ENCODE measurements around the gene FAM120A. TPM values are rescaled to one million over a fixed set of nuclear protein-coding genes. Genes with fewer than 3 reads are reported as not detected.
"Not testable (repeated sequence)": the region's sequence is repeated elsewhere in the genome, so short reads cannot be mapped to it uniquely, and the experiment has no call there.

FAM120A gene
- total RNA-seq, 1 donor from 2014 or later = 109 TPM

DNA sequence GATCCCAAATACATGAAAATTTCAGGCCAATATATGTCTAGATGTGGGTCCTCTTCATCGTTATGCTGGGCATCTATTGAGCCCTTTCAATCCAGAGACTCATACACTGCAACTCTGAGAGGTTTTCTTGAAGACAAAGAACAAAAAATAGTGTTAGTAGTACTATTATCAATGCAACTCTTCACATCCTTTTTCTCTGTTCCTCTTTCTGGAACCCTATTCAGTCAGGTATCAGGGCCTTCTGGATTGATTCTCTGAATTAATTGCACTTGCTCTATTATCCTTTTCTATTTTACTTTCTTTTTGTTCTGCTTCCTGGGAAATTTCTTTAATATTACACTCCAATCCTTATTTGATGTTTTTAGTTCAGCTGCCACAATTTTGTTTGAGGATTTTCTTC, 18.5 kb upstream of the FAM120A start:
- intact Hi-C loops (cut with DNase I) = no loop called here
- no peak overlapping the region for H3K4me3 ChIP-seq
- ATAC-seq (no peak), DNase-seq (no peak)
- H3K27ac ChIP-seq = no peak overlapping the region
- no peaks in the 10 kb centered on the region for H3K4me1 ChIP-seq
- no peaks in the 10 kb centered on the region for H3K36me3 ChIP-seq
- H3K27me3 ChIP-seq = no peaks in the 10 kb centered on the region
- TF ChIP-seq, protein P1, sequence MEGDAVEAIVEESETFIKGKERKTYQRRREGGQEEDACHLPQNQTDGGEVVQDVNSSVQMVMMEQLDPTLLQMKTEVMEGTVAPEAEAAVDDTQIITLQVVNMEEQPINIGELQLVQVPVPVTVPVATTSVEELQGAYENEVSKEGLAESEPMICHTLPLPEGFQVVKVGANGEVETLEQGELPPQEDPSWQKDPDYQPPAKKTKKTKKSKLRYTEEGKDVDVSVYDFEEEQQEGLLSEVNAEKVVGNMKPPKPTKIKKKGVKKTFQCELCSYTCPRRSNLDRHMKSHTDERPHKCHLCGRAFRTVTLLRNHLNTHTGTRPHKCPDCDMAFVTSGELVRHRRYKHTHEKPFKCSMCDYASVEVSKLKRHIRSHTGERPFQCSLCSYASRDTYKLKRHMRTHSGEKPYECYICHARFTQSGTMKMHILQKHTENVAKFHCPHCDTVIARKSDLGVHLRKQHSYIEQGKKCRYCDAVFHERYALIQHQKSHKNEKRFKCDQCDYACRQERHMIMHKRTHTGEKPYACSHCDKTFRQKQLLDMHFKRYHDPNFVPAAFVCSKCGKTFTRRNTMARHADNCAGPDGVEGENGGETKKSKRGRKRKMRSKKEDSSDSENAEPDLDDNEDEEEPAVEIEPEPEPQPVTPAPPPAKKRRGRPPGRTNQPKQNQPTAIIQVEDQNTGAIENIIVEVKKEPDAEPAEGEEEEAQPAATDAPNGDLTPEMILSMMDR (IDR thresholded peaks at IDR 0.05) = no peak
- no peaks in the 10 kb centered on the region for H3K9me3 ChIP-seq

DNA sequence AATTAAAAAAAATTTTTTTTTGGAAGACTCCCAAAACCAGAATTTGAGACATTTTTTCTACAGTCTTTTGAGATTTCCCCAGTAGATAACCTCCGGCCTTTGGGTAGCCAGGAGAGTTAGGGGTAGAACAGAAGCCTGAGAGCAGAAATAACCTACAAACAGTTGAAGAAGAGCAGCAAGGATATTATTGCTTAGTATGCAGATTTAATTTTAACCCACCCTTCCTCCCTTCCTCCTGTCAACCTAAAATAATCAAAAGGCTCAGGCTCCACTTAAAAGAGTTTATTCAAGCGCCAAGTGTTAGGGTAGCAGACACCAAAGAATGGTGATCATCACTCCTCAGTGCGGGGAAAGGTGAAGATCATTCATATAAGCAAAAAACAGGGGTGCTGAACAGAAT, 17.4 kb upstream of the FAM120A start:
- intact Hi-C loops (cut with DNase I) = no loop called here
- no peaks in the 10 kb centered on the region for H3K27me3 ChIP-seq
- TF ChIP-seq, protein P1 (IDR thresholded peaks at IDR 0.05) = no peak
- H3K9me3 ChIP-seq = no peaks in the 10 kb centered on the region
- no peak overlapping the region for H3K27ac ChIP-seq
- no peak overlapping the region for H3K4me3 ChIP-seq
- H3K36me3 ChIP-seq = no peaks in the 10 kb centered on the region
- DNase-seq (no peak), ATAC-seq (no peak)
- no peaks in the 10 kb centered on the region for H3K4me1 ChIP-seq

DNA sequence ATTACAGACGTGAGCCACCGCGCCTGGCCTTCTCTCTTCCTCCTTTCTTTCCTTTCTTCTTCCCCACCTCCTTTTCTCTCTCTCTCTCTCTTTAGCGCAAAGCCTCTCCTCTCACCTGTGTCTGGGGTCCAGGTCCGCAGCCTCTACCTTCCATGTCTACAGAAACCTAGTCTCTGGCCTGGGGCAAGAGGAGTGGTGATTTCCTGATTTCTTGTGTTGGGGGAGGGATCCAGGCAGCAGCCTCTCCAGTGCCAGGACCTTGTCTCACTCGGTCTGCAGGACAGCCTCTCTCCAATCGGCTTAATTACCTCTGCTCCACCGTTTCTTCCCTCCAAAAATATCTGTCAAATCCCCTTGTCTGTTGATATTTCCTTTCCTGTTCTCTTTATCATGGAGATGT, 16.1 kb upstream of the FAM120A start:
- Histone ChIP-seq H3K4me3 (no peak overlapping the region), H3K36me3 (no peaks in the 10 kb centered on the region), H3K4me1 (no peaks in the 10 kb centered on the region), H3K27me3 (no peaks in the 10 kb centered on the region), H3K27ac (no peak overlapping the region), H3K9me3 (no peaks in the 10 kb centered on the region)
- TF ChIP-seq, protein P1 (IDR thresholded peaks at IDR 0.05) = no peak
- intact Hi-C loops (cut with DNase I) = no loop called here
- no peak for ATAC-seq
- no peak for DNase-seq

DNA sequence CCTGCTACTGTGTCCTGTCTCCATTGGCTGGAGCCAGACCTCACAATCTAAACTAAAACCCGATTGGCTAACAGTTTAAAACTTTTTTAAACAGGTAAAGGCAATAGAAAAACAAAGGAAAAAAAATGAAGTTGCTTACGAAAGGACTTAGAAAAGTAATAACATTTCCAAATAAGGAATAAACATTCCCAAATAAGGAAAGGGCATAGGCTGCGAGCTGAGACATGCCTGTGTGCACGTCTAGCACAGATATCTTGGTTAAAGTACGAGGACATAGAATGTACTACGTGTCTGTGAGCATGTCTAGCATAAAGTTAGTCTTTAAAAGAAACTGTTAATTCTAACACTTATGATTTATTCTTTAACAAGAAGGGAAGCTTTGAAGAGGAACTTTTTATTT, 15.3 kb upstream of the FAM120A start:
- TF ChIP-seq, protein P1 (IDR thresholded peaks at IDR 0.05) = no peak
- DNase-seq (no peak), ATAC-seq (no peak)
- Histone ChIP-seq H3K36me3 (no peaks in the 10 kb centered on the region), H3K4me3 (no peak overlapping the region), H3K4me1 (no peaks in the 10 kb centered on the region), H3K27ac (no peak overlapping the region), H3K27me3 (no peaks in the 10 kb centered on the region), H3K9me3 (no peaks in the 10 kb centered on the region)
- intact Hi-C loops (cut with DNase I) = no loop called here

DNA sequence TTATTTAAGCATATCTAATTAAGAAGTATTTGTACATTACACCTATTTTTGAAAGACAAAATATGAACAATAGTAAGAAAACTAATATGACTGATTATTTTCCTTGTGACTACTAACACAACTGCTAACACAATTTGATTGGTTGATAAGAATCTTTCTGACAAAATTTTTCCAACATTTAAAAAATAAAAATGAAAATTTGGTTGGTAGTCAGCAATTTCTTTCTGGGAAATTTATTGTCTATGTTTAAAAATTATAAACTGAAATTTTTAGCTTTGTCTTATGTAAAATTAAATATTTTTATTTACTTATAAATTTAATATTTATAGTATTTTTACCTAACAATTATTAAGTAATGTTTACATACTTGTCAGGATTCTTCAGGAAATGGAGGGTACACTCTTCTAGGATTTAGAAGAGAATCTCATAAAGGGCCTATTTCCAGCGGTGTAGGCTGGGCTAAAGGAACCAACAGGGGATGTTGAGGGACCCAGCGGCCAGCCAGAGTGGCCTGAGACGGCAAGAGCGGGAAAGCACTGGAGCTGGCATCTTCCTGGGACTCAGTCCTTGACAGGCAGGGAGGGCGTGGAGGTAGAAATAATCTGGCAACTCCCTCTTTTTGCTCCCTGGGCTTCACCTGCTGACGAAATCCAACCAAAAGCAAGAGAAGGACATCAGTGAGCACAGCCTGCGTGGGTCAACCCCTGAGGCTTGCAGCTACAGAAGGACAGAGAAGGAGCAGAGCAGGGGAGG, 14.7 kb upstream of the FAM120A start:
- Histone ChIP-seq H3K27ac (no peak overlapping the region), H3K4me1 (no peaks in the 10 kb centered on the region), H3K4me3 (no peak overlapping the region), H3K27me3 (no peaks in the 10 kb centered on the region), H3K9me3 (no peaks in the 10 kb centered on the region), H3K36me3 (no peaks in the 10 kb centered on the region)
- TF ChIP-seq, protein P1 (IDR thresholded peaks at IDR 0.05) = no peak
- ATAC-seq (no peak), DNase-seq (no peak)
- intact Hi-C loops (cut with DNase I) = no loop called here

DNA sequence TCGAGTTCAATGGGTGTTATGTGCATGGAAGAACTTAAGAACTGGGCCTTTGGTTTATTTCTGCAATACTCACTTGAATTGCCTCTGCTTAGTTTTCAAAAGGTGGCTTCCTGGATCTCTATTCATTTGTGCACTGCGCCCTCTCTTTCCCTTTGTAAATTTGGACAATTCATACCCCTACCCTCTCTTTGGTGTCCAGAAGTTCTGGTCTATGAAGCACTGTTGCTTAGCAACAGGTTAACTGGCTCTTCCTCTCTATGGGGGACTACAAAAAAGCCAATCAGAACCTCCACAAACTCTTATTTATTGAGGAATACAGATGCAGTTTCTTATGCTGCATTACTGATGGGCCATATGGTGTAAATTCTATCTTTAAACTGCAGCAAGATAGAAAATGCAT, 13.5 kb upstream of the FAM120A start:
- H3K4me1 ChIP-seq = no peaks in the 10 kb centered on the region
- H3K27me3 ChIP-seq = no peaks in the 10 kb centered on the region
- no peaks in the 10 kb centered on the region for H3K36me3 ChIP-seq
- H3K27ac ChIP-seq = no peak overlapping the region
- no peak overlapping the region for H3K4me3 ChIP-seq
- ATAC-seq = no peak
- no peak for DNase-seq
- no peaks in the 10 kb centered on the region for H3K9me3 ChIP-seq
- intact Hi-C loops (cut with DNase I) = no loop called here
- TF ChIP-seq, protein P1 (IDR thresholded peaks at IDR 0.05) = no peak

DNA sequence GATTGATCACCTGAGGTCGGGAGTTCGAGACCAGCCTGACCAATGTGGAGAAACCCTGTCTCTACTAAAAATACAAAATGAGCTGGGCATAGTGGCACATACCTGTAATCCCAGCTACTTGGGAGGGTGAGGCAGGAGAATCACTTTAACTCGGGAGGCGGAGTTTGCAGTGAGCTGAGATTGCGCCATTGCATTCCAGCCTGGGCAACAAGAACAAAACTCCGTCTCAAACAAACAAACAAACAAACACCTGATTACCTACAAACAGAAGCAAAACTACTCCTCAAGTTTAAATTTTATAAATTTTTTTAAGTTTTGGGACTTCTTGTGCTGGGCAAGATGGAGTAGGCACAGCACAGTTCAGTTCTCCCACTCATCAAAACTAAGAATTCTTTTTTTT, 12.2 kb upstream of the FAM120A start:
- intact Hi-C loops (cut with DNase I); H3K4me1 ChIP-seq; H3K4me3 ChIP-seq; H3K36me3 ChIP-seq; H3K27ac ChIP-seq; ATAC-seq; H3K9me3 ChIP-seq; DNase-seq; H3K27me3 ChIP-seq: not testable (repeated sequence)

Data from upper lobe of right lung (tissue), 1 donor.